Trophoblast cell (in vitro differentiated cells and primary cell): ENCODE results near the gene TMSB15B.
"Not testable (repeated sequence)": the region's sequence is repeated elsewhere in the genome, so short reads cannot be mapped to it uniquely, and the experiment has no call there.

Source experiments
- DNase-seq, 2 donors: peaks; one replicate each; pipeline ENCODE4 v3.0.0-alpha.2; 2016
- H2AFZ ChIP-seq: 2 replicates; pipeline ENCODE4 v1.6.1; 2013; ENCODE audit warnings: low read length, moderate library complexity, mild to moderate bottlenecking; ENCODE audit not compliant: insufficient read depth, poor library complexity
- H2AK5ac ChIP-seq: 2 replicates; pipeline ENCODE4 v1.6.1; 2013; ENCODE audit warnings: mild to moderate bottlenecking, low read length
- H2BK120ac ChIP-seq: 2 replicates; pipeline ENCODE4 v1.6.1; 2013; ENCODE audit warnings: low read length, mild to moderate bottlenecking, moderate library complexity; ENCODE audit not compliant: insufficient read depth, poor library complexity
- H2BK12ac ChIP-seq: 2 replicates; pipeline ENCODE4 v1.6.1; 2013; ENCODE audit warnings: mild to moderate bottlenecking, low read length, moderate library complexity
- H2BK5ac ChIP-seq: 2 replicates; pipeline ENCODE4 v1.6.1; 2013; ENCODE audit warnings: low read length, low read depth, moderate library complexity, mild to moderate bottlenecking; ENCODE audit not compliant: poor library complexity
- H3K14ac ChIP-seq: 2 replicates; pipeline ENCODE4 v1.6.1; 2013; ENCODE audit warnings: mild to moderate bottlenecking, low read length
- H3K18ac ChIP-seq: 2 replicates; pipeline ENCODE4 v1.6.1; 2013; ENCODE audit warnings: mild to moderate bottlenecking, low read length
- H3K23ac ChIP-seq: 2 replicates; pipeline ENCODE4 v1.6.1; 2013; ENCODE audit warnings: low read length
- H3K27ac ChIP-seq: 2 replicates; pipeline ENCODE4 v1.5.1; 2013; ENCODE audit warnings: low read depth, mild to moderate bottlenecking, inconsistent platforms, low read length, moderate library complexity
- H3K27me3 ChIP-seq: 2 replicates; pipeline ENCODE4 v1.6.1; 2013; ENCODE audit warnings: inconsistent platforms, mild to moderate bottlenecking, low read length, moderate library complexity; ENCODE audit not compliant: insufficient read depth
- H3K36me3 ChIP-seq, 2 experiments: 1 replicate in 1 of 2; 2 replicates in 1 of 2; pipeline ENCODE4 v1.6.1; 2013; ENCODE audit warnings: low read length in 2 of 2, mild to moderate bottlenecking in 2 of 2, moderate library complexity in 1 of 2; ENCODE audit not compliant: insufficient read depth in 2 of 2, control insufficient read depth in 1 of 2
- H3K4ac ChIP-seq: 2 replicates; pipeline ENCODE4 v1.6.1; 2013; ENCODE audit warnings: low read depth, mild to moderate bottlenecking, low read length, moderate library complexity
- H3K4me1 ChIP-seq, 2 experiments: 1 replicate in 1 of 2; 2 replicates in 1 of 2; pipeline ENCODE4 v1.6.1; 2013; ENCODE audit warnings: low read length in 2 of 2, mild to moderate bottlenecking in 2 of 2, moderate library complexity in 1 of 2; ENCODE audit not compliant: insufficient read depth in 2 of 2, control insufficient read depth in 1 of 2
- H3K4me2 ChIP-seq: 2 replicates; pipeline ENCODE4 v1.6.1; 2013; ENCODE audit warnings: inconsistent platforms, mild to moderate bottlenecking, low read length, moderate library complexity
- H3K4me3 ChIP-seq: 2 replicates; pipeline ENCODE4 v1.5.1; 2013; ENCODE audit warnings: mild to moderate bottlenecking, low read depth, low read length, inconsistent platforms
- H3K79me1 ChIP-seq: one replicate; pipeline ENCODE4 v1.6.1; 2013; ENCODE audit warnings: low read length
- H3K79me2 ChIP-seq: 2 replicates; pipeline ENCODE4 v1.6.1; 2013; ENCODE audit warnings: low read length, mild to moderate bottlenecking; ENCODE audit not compliant: control insufficient read depth, insufficient read depth, poor library complexity
- H3K9ac ChIP-seq: 2 replicates; pipeline ENCODE4 v1.6.1; 2013; ENCODE audit warnings: mild to moderate bottlenecking, low read length
- H3K9me3 ChIP-seq: 2 replicates; pipeline ENCODE4 v1.6.1; 2013; ENCODE audit warnings: low read depth, mild to moderate bottlenecking, control low read depth, inconsistent platforms, low read length; ENCODE audit not compliant: insufficient read depth
- H4K12ac ChIP-seq: 2 replicates; pipeline ENCODE4 v1.6.1; 2013; ENCODE audit warnings: low read depth, mild to moderate bottlenecking, low read length, moderate library complexity
- H4K8ac ChIP-seq: 2 replicates; pipeline ENCODE4 v1.6.1; 2013; ENCODE audit warnings: low read depth, mild to moderate bottlenecking, low read length, moderate library complexity
- H4K91ac ChIP-seq: one replicate; pipeline ENCODE4 v1.6.1; 2013; ENCODE audit warnings: low read depth, mild to moderate bottlenecking, low read length, moderate library complexity
- whole genome bisulfite sequencing: extraction: QIAGEN DNeasy Blood & Tissue Kit; methylation state at CpG from one replicate; pipeline ENCODE4 v1.1.7; 2013; ENCODE audit warnings: missing lambda C conversion rate; ENCODE audit not compliant: insufficient read length, insufficient coverage; ENCODE audit errors: extremely low coverage; 5-methylcytosine and 5-hydroxymethylcytosine counted together

TMSB15B gene

DNA sequence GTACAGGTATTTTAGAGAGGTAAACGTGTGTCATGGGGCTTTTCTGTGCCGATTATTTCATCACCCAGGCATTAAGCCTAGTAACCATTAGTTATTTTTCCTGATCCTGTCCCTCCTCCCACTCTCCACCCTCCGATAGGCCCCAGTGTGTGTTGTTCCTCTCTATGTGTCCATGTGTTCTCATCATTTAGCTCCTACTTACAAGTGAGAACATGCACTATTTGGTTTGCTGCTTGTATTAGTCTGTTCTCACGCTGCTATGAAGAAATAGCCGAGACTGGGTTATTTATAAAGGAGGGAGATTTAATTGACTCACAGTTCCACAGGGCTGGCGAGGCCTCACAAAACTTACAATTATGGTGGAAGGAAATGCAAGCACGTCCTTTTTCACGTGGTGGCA lies 53.1 kb downstream of the TMSB15B start:
- no CpG with 5 or more reads among the region's 8 CpGs for WGBS
- H4K12ac ChIP-seq, H3K9me3 ChIP-seq, H4K91ac ChIP-seq, H3K4me2 ChIP-seq, H3K4ac ChIP-seq, H3K18ac ChIP-seq, H3K27me3 ChIP-seq, H3K4me1 ChIP-seq, H2AK5ac ChIP-seq, H3K79me2 ChIP-seq, H4K8ac ChIP-seq, H2AFZ ChIP-seq, H3K4me3 ChIP-seq, H3K27ac ChIP-seq, H2BK5ac ChIP-seq, DNase-seq, H3K79me1 ChIP-seq, H3K23ac ChIP-seq, H2BK120ac ChIP-seq, H3K9ac ChIP-seq, H3K14ac ChIP-seq, H2BK12ac ChIP-seq, H3K36me3 ChIP-seq: not testable (repeated sequence)
